SK-N-SH treated with all-trans-retinoic acid at 6 μM for 48 hours (cell line): ENCODE results near the gene CEP295NL.

Experiments
- ATAC-seq: fragments of 200-7000 bp; cut with Tn5 transposase; 3 replicates; pipeline ENCODE4 v1.9.1; 2020; ENCODE audit warnings: mild to moderate bottlenecking, moderate library complexity
- BACH2 ChIP-seq: fragments of 250-450 bp; sonication (Bioruptor Pico); IDR thresholded peaks from 2 replicates; pipeline ENCODE4 v1.9.0; 2021; ENCODE audit warnings: mild to moderate bottlenecking, borderline replicate concordance
- CREB5 ChIP-seq: fragments of 250-450 bp; sonication (Bioruptor Pico); IDR thresholded peaks from 2 replicates; pipeline ENCODE4 v1.5.1; 2020; ENCODE audit warnings: low read depth, mild to moderate bottlenecking, moderate library complexity
- CSDC2 ChIP-seq: fragments of 250-450 bp; sonication (Bioruptor Pico); IDR thresholded peaks from 2 replicates; pipeline ENCODE4 v1.5.0; 2020; ENCODE audit warnings: mild to moderate bottlenecking, moderate library complexity
- CSRNP3 ChIP-seq: fragments of 250-450 bp; sonication (Bioruptor Pico); IDR thresholded peaks from 2 replicates; pipeline ENCODE4 v1.5.1; 2021; ENCODE audit warnings: mild to moderate bottlenecking, moderate library complexity
- ESRRG ChIP-seq: fragments of 250-450 bp; sonication (Bioruptor Pico); IDR thresholded peaks from 2 replicates; pipeline ENCODE4 v1.6.1; 2021; ENCODE audit warnings: mild to moderate bottlenecking
- GLIS3 ChIP-seq: fragments of 250-450 bp; sonication (Bioruptor Pico); IDR thresholded peaks from 2 replicates; pipeline ENCODE4 v1.5.0; 2020; ENCODE audit warnings: mild to moderate bottlenecking, moderate library complexity
- RARB ChIP-seq: fragments of 250-450 bp; sonication (Bioruptor Pico); IDR thresholded peaks from 2 replicates; pipeline ENCODE4 v1.8.0; 2021; ENCODE audit warnings: mild to moderate bottlenecking, moderate library complexity
- SNAI2 ChIP-seq: fragments of 250-450 bp; sonication (Bioruptor Pico); IDR thresholded peaks from 2 replicates; pipeline ENCODE4 v1.5.0; 2020; ENCODE audit warnings: mild to moderate bottlenecking, moderate library complexity
- TCF4 ChIP-seq: fragments of 250-450 bp; sonication (Bioruptor Pico); IDR thresholded peaks from 2 replicates; pipeline ENCODE4 v1.8.0; 2021; ENCODE audit warnings: mild to moderate bottlenecking, moderate library complexity, borderline replicate concordance
- TOX ChIP-seq: fragments of 250-450 bp; sonication (Bioruptor Pico); IDR thresholded peaks from 2 replicates; pipeline ENCODE4 v1.8.0; 2021; ENCODE audit warnings: mild to moderate bottlenecking, moderate library complexity, borderline replicate concordance
- ZC3H10 ChIP-seq: fragments of 250-450 bp; sonication (Bioruptor Pico); IDR thresholded peaks from 2 replicates; pipeline ENCODE4 v1.5.1; 2021; ENCODE audit warnings: mild to moderate bottlenecking, moderate library complexity
- ZFP3 ChIP-seq: fragments of 250-450 bp; sonication (Bioruptor Pico); IDR thresholded peaks from 2 replicates; pipeline ENCODE4 v1.5.0; 2020; ENCODE audit warnings: mild to moderate bottlenecking, moderate library complexity
- TF ChIP-seq, protein P1 (sequence below): fragments of 250-450 bp; sonication (Bioruptor Pico); IDR thresholded peaks from 2 replicates; pipeline ENCODE4 v1.5.0; 2020; ENCODE audit warnings: mild to moderate bottlenecking, moderate library complexity

CEP295NL gene

DNA sequence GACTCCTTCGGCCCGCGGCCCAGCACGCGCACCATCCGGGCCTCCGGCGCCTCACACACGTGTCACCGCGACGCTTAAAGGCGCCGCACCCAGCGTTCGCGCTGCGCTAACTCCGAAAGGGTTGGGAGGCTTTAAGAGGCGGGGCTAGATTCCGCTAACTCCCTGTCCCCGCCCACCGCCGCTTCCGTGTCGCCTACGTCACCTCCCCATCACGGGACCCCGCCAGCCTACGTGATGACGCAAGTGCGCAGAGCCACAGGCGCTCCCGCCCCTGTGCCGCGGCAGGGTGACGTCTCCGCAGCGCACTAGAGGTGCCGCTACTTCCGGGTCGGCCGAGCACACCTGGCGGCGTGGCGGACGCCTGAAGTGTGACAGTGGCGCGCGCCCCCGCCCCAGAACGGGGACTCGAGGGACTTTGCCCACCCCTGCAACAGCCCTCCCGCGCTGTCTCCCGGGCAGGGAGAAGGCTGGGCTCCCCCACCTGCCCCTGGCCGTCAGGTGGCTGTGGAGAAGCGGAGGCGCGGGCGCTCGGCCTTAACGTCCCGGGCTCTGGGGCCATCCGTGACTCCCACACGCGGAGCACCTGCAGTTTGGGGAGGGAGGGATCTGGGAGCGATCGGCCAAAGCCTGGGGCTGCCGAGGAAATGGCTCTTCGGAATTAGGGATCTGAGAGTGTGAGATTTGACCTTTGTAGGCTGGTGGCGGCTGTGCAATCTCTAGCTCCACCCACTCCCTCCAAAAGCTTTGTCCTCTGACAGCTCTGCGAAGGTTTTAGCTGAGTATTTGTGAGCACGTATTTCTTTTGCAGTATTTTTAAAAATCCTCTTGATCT lies 62.0 kb downstream of the CEP295NL start, which contains the start of gene USP36:
Gene USP36, minus strand, starts transcription at position 35 of the 832 bp plus-strand sequence. CDS start 4,451 bp downstream, outside the sequence.
- ATAC-seq: peak; percentile 93
- TF ChIP-seq CSDC2 (CRISPR knock-in tag): no peak; the same call in 1 of the 2 replicates
- peak; percentile 51; the same call in 1 of the 2 replicates for TF ChIP-seq TCF4 (CRISPR knock-in tag)
- peak; percentile 57 for TF ChIP-seq CSRNP3
- TF ChIP-seq TOX (CRISPR knock-in tag): peak; percentile 92; the same call in 1 of the 2 replicates
- no peak for TF ChIP-seq CREB5 (CRISPR knock-in tag)
- peak; percentile 91; the same call in 1 of the 2 replicates for TF ChIP-seq GLIS3 (CRISPR knock-in tag)
- TF ChIP-seq ZC3H10 (CRISPR knock-in tag): peak; percentile 86
- TF ChIP-seq SNAI2 (CRISPR knock-in tag): no peak
- TF ChIP-seq ZFP3 (CRISPR knock-in tag): peak; percentile 77; the same call in 1 of the 2 replicates
- no peak for TF ChIP-seq ESRRG (CRISPR knock-in tag)
- TF ChIP-seq, protein P1, sequence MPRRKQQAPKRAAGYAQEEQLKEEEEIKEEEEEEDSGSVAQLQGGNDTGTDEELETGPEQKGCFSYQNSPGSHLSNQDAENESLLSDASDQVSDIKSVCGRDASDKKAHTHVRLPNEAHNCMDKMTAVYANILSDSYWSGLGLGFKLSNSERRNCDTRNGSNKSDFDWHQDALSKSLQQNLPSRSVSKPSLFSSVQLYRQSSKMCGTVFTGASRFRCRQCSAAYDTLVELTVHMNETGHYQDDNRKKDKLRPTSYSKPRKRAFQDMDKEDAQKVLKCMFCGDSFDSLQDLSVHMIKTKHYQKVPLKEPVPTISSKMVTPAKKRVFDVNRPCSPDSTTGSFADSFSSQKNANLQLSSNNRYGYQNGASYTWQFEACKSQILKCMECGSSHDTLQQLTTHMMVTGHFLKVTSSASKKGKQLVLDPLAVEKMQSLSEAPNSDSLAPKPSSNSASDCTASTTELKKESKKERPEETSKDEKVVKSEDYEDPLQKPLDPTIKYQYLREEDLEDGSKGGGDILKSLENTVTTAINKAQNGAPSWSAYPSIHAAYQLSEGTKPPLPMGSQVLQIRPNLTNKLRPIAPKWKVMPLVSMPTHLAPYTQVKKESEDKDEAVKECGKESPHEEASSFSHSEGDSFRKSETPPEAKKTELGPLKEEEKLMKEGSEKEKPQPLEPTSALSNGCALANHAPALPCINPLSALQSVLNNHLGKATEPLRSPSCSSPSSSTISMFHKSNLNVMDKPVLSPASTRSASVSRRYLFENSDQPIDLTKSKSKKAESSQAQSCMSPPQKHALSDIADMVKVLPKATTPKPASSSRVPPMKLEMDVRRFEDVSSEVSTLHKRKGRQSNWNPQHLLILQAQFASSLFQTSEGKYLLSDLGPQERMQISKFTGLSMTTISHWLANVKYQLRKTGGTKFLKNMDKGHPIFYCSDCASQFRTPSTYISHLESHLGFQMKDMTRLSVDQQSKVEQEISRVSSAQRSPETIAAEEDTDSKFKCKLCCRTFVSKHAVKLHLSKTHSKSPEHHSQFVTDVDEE (CRISPR knock-in tag): peak; percentile 61; the same call in 1 of the 2 replicates
- TF ChIP-seq RARB: peak; percentile 63; the same call in 1 of the 2 replicates
- TF ChIP-seq BACH2 (CRISPR knock-in tag): no peak
